Lung (tissue), 12 donors: ENCODE measurements around the gene PLEKHM3. TPM values are rescaled to one million over a fixed set of nuclear protein-coding genes. Genes with fewer than 3 reads are reported as not detected.

Experiments
- ATAC-seq: fragments of 200-7000 bp; cut with Tn5 transposase; one replicate; pipeline ENCODE4 v1.9.1; 2020; ENCODE audit warnings: moderate number of reproducible peaks; ENCODE audit not compliant: insufficient read depth, low FRiP score
- DNase-seq, 3 donors: peaks; one replicate each; pipeline ENCODE4 v3.0.0-alpha.2; 2013 to 2017
- H3K27ac ChIP-seq, 2 donors: one replicate each; pipeline ENCODE4 v1.5.1; 2013; ENCODE audit warnings: mild to moderate bottlenecking in 2 of 2, moderate library complexity in 2 of 2, control low read depth in 1 of 2, inconsistent platforms in 1 of 2, low read depth in 1 of 2, low read length in 1 of 2
- H3K27me3 ChIP-seq, 3 donors: one replicate each; pipeline ENCODE4 v1.5.1; 2013; ENCODE audit warnings: low read length in 2 of 3; ENCODE audit not compliant: control insufficient read depth in 3 of 3, insufficient read depth in 3 of 3
- H3K36me3 ChIP-seq, 4 donors: one replicate each; pipeline ENCODE4 v1.5.1; 2013; ENCODE audit warnings: low read length in 4 of 4, mild to moderate bottlenecking in 1 of 4, moderate library complexity in 1 of 4; ENCODE audit not compliant: control insufficient read depth in 4 of 4, insufficient read depth in 4 of 4
- H3K4me1 ChIP-seq, 5 donors: one replicate each; pipeline ENCODE4 v1.5.1; 2013; ENCODE audit warnings: low read length in 5 of 5, mild to moderate bottlenecking in 2 of 5, moderate library complexity in 1 of 5; ENCODE audit not compliant: control insufficient read depth in 5 of 5, insufficient read depth in 5 of 5
- H3K4me3 ChIP-seq: one replicate; pipeline ENCODE4 v1.5.1; 2013; ENCODE audit warnings: mild to moderate bottlenecking, control low read depth, moderate library complexity
- H3K9ac ChIP-seq, 2 donors: one replicate each; pipeline ENCODE4 v1.5.1; 2013; ENCODE audit warnings: low read length in 2 of 2, control low read depth in 1 of 2; ENCODE audit not compliant: insufficient read depth in 1 of 2
- H3K9me3 ChIP-seq, 4 donors: one replicate each; pipeline ENCODE4 v1.5.1; 2013; ENCODE audit warnings: low read length in 3 of 4, mild to moderate bottlenecking in 1 of 4, moderate library complexity in 1 of 4; ENCODE audit not compliant: control insufficient read depth in 4 of 4, insufficient read depth in 3 of 4
- WGBS, 2 donors: extraction: QIAGEN DNeasy Blood & Tissue Kit; methylation state at CpG; one replicate each; pipeline ENCODE4 v1.1.7; 2013; 5-methylcytosine and 5-hydroxymethylcytosine counted together
- polyA plus RNA-seq, 2 donors: library from polyadenylated mRNA; stranded (reverse); fragments of 200-250 nt; gene quantifications; one replicate each; pipeline ENCODE4 v1.2.1, GENCODE V29; 2013
- total RNA-seq, 2 donors: library from RNA; depleted of rRNA in 1 of 2; stranded (reverse); fragments of >200 nt in 1 of 2; gene quantifications; one replicate each; pipeline ENCODE4 v1.2.1, GENCODE V29; 2014 to 2021
- TF ChIP-seq, protein P1 (sequence below): IDR thresholded peaks from 2 replicates; pipeline ENCODE4 v1.5.1; 2012; ENCODE audit warnings: mild to moderate bottlenecking; ENCODE audit errors: control extremely low read depth, extremely low read depth
- donor health status: control.
- donor health status: control.
- donor health status: Bipolar disorder and iron deficiency.
- donor health status: healthy.
- donor health status: DM: yes; HTN: yes; CAD: no.

The PLEKHM3 gene
- total and polyA plus RNA-seq, 4 donors: 5.6 to 32.9 (median 12.4) TPM

DNA sequence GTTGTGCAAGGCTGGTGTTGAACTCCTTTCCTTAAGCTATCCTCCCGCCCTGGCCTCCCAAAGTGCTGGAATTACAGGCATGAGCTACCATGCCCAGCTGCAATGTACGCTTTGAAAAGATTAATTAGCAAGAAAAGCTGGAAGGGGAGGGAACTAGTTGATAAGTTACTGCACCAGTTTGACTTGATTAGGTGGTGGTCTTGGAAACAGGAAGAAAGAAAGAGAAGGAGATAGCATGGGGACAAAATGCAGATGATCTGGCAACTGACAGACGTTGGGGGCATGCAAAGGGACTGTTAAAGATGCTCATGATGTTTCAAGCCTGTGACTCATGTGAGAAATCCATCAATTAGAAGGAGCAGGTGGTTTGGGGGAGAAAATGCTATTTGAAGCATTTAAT is 68.6 kb downstream of the PLEKHM3 start:
- H3K9ac ChIP-seq: no peak overlapping the region
- no peak overlapping the region for H3K27ac ChIP-seq
- ATAC-seq (no peak), DNase-seq (no peak)
- H3K27me3 ChIP-seq: no peaks in the 10 kb centered on the region
- peaks cover 0 to 7% (median 0%) of the 10 kb centered on the region in 5 donors for H3K4me1 ChIP-seq
- WGBS, 2 donors: 72 to 87% methylated on average over 3 of the region's 3 CpGs
- TF ChIP-seq, protein P1, sequence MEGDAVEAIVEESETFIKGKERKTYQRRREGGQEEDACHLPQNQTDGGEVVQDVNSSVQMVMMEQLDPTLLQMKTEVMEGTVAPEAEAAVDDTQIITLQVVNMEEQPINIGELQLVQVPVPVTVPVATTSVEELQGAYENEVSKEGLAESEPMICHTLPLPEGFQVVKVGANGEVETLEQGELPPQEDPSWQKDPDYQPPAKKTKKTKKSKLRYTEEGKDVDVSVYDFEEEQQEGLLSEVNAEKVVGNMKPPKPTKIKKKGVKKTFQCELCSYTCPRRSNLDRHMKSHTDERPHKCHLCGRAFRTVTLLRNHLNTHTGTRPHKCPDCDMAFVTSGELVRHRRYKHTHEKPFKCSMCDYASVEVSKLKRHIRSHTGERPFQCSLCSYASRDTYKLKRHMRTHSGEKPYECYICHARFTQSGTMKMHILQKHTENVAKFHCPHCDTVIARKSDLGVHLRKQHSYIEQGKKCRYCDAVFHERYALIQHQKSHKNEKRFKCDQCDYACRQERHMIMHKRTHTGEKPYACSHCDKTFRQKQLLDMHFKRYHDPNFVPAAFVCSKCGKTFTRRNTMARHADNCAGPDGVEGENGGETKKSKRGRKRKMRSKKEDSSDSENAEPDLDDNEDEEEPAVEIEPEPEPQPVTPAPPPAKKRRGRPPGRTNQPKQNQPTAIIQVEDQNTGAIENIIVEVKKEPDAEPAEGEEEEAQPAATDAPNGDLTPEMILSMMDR: no peak
- no peaks in the 10 kb centered on the region for H3K9me3 ChIP-seq
- H3K4me3 ChIP-seq: no peak overlapping the region
- no peaks in the 10 kb centered on the region for H3K36me3 ChIP-seq

DNA sequence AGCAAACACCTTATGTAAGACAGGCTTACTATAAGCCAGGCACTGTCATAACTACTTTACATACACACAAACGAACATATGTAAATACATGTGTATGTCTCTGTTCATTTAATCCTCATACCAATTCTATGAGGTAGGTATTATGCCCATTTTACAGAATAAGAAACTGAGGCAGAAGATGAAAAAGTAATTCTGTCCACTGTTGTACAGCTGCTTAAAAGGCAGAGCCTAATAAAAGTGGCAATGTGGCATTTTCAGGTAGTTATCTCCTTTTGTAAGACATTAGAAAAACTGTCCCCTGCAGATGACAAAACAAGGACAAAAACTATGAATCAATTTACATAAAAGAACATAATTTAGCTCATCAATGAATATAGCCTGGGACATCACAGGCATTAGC is 69.9 kb downstream of the PLEKHM3 start:
- no peak for ATAC-seq
- peaks cover 0 to 6% (median 0%) of the 10 kb centered on the region in 5 donors for H3K4me1 ChIP-seq
- H3K4me3 ChIP-seq: no peak overlapping the region
- H3K9me3 ChIP-seq: no peaks in the 10 kb centered on the region
- no peaks in the 10 kb centered on the region for H3K36me3 ChIP-seq
- no peak overlapping the region for H3K9ac ChIP-seq
- TF ChIP-seq, protein P1: no peak
- no peaks in the 10 kb centered on the region for H3K27me3 ChIP-seq
- no peak overlapping the region for H3K27ac ChIP-seq
- 43 to 88% methylated on average over 1 of the region's 1 CpG for WGBS, 2 donors
- DNase-seq: no peak

DNA sequence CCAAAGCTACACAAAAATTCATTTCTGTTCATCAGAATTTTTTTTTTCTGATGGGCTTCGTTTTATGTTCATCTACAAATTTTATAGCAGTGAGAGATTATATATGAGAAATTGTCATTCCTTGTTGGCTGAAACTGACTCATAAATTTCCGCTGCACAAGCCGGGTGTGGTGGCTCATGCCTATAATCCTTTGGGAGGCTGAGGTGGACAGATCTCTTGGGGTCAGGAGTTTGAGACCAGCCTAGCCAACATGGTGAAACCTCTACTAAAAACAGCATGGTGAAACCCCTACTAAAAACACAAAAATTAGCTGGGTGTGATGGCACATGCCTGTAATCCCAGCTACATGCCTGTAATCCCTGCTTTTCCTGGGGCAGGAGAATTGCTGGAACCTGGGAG is 72.0 kb downstream of the PLEKHM3 start:
- H3K4me1 ChIP-seq: peaks cover 0 to 9% (median 0%) of the 10 kb centered on the region in 5 donors
- ATAC-seq: no peak
- no peak overlapping the region for H3K9ac ChIP-seq
- no peaks in the 10 kb centered on the region for H3K36me3 ChIP-seq
- H3K4me3 ChIP-seq: no peak overlapping the region
- DNase-seq: no peak
- TF ChIP-seq, protein P1: no peak
- 97 to 98% methylated on average over 3 of the region's 3 CpGs for WGBS, 2 donors
- H3K27ac ChIP-seq: no peak overlapping the region
- no peaks in the 10 kb centered on the region for H3K27me3 ChIP-seq
- no peaks in the 10 kb centered on the region for H3K9me3 ChIP-seq
